ENCODE data around the gene MMD.

DNA sequence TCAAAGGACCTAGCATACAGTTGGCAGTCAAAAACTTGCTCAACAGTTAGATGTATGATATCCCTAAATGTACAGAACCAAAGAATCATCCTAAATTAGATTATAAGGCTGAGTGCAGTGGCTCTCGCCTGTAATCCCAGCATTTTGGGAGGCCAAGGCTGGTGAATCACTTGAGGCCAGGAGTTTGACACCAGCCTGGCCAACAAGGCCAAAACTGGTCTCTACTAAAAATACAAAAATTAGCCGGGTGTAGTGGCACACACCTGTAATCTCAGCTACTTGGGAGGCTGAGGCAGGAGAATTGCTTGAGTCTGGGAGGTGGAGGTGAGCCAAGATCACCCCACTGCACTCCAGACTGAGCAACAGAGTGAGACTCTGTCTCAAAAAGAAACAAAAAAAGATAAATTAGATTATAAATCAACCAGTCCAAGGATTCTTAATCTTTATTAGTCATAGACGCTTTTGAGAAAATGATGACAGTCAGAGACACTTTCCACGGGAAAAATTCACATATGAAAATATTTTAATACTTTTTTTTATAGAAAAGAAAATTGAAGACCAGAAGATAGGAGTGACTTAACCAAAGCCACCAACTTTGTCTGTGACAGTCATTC is 77.6 kb downstream of the MMD start:
- no peak for TF ChIP-seq POLR2AphosphoS5 (IDR thresholded peaks at IDR 0.05; ENCODE audit: borderline replicate concordance, low read depth, low read length)
- TF ChIP-seq EZH2 (IDR thresholded peaks at IDR 0.05): no peak
- no peak for TF ChIP-seq FOXP2 (optimal IDR thresholded peaks at IDR 0.05; ENCODE audit: control extremely low read depth, extremely low read length, insufficient read depth)

All from SK-N-MC (cell line).